ENCODE measurements around the gene EEF2KMT.

DNA sequence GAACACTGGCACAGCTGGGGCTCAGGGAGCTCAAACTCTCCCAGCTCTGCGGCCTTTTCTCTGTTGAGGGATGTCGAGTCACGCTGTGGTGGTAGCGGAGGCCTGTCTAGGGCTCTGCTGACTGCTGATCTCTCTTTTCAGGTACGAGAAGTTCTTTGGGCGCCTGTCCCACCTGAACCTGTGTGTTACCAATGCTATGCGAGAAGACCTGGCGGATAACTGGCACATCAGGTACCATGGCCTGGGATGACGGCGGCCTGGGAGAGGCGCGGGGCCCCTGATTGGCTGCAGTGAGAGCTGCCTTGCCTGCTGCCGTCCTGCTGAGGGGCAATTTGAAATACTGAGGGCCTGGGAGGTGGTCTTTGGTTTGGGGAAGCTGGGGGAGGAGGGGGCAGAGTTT lies 20.3 kb downstream of the EEF2KMT start:
- TF ChIP-seq, protein P1, sequence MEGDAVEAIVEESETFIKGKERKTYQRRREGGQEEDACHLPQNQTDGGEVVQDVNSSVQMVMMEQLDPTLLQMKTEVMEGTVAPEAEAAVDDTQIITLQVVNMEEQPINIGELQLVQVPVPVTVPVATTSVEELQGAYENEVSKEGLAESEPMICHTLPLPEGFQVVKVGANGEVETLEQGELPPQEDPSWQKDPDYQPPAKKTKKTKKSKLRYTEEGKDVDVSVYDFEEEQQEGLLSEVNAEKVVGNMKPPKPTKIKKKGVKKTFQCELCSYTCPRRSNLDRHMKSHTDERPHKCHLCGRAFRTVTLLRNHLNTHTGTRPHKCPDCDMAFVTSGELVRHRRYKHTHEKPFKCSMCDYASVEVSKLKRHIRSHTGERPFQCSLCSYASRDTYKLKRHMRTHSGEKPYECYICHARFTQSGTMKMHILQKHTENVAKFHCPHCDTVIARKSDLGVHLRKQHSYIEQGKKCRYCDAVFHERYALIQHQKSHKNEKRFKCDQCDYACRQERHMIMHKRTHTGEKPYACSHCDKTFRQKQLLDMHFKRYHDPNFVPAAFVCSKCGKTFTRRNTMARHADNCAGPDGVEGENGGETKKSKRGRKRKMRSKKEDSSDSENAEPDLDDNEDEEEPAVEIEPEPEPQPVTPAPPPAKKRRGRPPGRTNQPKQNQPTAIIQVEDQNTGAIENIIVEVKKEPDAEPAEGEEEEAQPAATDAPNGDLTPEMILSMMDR (IDR thresholded peaks at IDR 0.05): no peak
- TF ChIP-seq POLR2A (IDR thresholded peaks at IDR 0.05): no peak

Data from adrenal gland (tissue), 5 donors.